SU-DHL-6 (cell line): ENCODE results near the gene POGLUT2.

Experiments used
- H2AFZ ChIP-seq: fragments of 200-600 bp; sonication (generic); 2 replicates; pipeline ENCODE4 v1.6.1; 2014; ENCODE audit warnings: low read depth, mild to moderate bottlenecking, moderate library complexity, mixed read lengths, antibody characterized with exemption, low read length; ENCODE audit not compliant: severe bottlenecking
- H3F3A ChIP-seq: fragments of 200-600 bp; shearing (Covaris generic); 2 replicates; pipeline ENCODE4 v1.6.0; 2016; ENCODE audit warnings: antibody characterized with exemption, mild to moderate bottlenecking; ENCODE audit not compliant: insufficient read depth
- H3K27ac ChIP-seq: fragments of 200-600 bp; sonication (generic); 2 replicates; pipeline ENCODE4 v1.5.1; 2016; ENCODE audit warnings: low read depth, mild to moderate bottlenecking, low read length, moderate library complexity, mixed read lengths
- H3K27me3 ChIP-seq: fragments of 200-600 bp; sonication (generic), shearing (Covaris generic); 2 replicates; pipeline ENCODE4 v1.6.0; 2014; ENCODE audit warnings: mild to moderate bottlenecking, low read length
- H3K36me3 ChIP-seq: fragments of 200-600 bp; sonication (generic); 2 replicates; pipeline ENCODE4 v1.6.1; 2014; ENCODE audit warnings: mild to moderate bottlenecking, low read length, mixed read lengths
- H3K4me2 ChIP-seq: fragments of 300-600, 200-600 bp; shearing (Covaris generic), sonication (generic); 2 replicates; pipeline ENCODE4 v1.6.0; 2014; ENCODE audit warnings: low read length, low read depth, mild to moderate bottlenecking; ENCODE audit not compliant: poor library complexity, severe bottlenecking
- H3K4me3 ChIP-seq: fragments of 200-600 bp; sonication (generic); 2 replicates; pipeline ENCODE4 v1.5.1; 2014; ENCODE audit warnings: antibody characterized with exemption, low read length, mild to moderate bottlenecking, mixed read lengths; ENCODE audit not compliant: insufficient read depth, poor library complexity, severe bottlenecking
- H3K79me2 ChIP-seq: fragments of 200-600 bp; sonication (generic); 2 replicates; pipeline ENCODE4 v1.6.1; 2014; ENCODE audit warnings: mild to moderate bottlenecking, low read length, moderate library complexity; ENCODE audit not compliant: insufficient read depth
- H3K9ac ChIP-seq: fragments of 200-600 bp; sonication (generic); 2 replicates; pipeline ENCODE4 v1.7.0; 2014; ENCODE audit warnings: mild to moderate bottlenecking, low read length
- H3K9me2 ChIP-seq: fragments of 200-600 bp; sonication (generic); replicated peaks from 2 replicates; pipeline ENCODE4 v1.6.1; 2014; ENCODE audit warnings: low read length; ENCODE audit not compliant: insufficient read depth
- H3K9me3 ChIP-seq: fragments of 200-600 bp; sonication (generic); 2 replicates; pipeline ENCODE4 v1.6.1; 2014; ENCODE audit warnings: low read length, mixed read lengths; ENCODE audit not compliant: insufficient read depth
- H4K20me1 ChIP-seq: fragments of 200-600 bp; sonication (generic); 2 replicates; pipeline ENCODE4 v1.6.1; 2014; ENCODE audit warnings: low read depth, mild to moderate bottlenecking, antibody characterized with exemption, low read length, moderate library complexity, mixed read lengths
- EZH2phosphoT487 ChIP-seq: fragments of 200-600 bp; sonication (generic), shearing (Covaris generic); conservative IDR thresholded peaks from 2 replicates; pipeline ENCODE4 v1.6.1; 2018; ENCODE audit warnings: mild to moderate bottlenecking, antibody characterized with exemption, low read length, moderate library complexity, mixed read lengths
- TF ChIP-seq, protein P1 (sequence below): fragments of 200-600 bp; sonication (generic); IDR thresholded peaks from one replicate; pipeline ENCODE4 v1.5.1; 2017; ENCODE audit warnings: antibody characterized with exemption, mild to moderate bottlenecking, low read length, moderate library complexity; ENCODE audit not compliant: insufficient read depth, poor library complexity, severe bottlenecking

The POGLUT2 gene

DNA sequence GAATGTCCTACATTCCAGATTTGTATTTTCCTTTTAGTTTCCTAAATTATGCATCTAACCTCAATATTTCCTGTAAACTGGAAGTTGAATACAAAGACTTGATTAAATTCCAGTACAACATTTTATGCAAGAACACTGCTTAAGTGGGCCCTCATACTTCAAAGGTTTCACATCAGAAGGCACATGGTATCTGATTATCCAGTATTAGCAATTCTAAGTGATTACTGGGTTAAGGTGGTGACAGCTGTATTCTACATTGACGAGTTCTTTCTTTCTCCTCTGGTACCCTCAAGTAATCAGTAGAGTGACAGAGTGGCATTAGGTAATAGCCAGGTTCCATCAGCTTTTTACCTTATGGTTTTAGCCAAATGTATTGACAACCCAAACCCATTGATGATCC lies 18.5 kb upstream of the POGLUT2 start:
- H4K20me1 ChIP-seq: no peaks in the 10 kb centered on the region
- H3K36me3 ChIP-seq: no peaks in the 10 kb centered on the region
- H3K9ac ChIP-seq: no peak overlapping the region
- no peak overlapping the region for H3K4me3 ChIP-seq
- H3K27ac ChIP-seq: no peak overlapping the region
- H3K4me2 ChIP-seq: no peak overlapping the region
- H3K9me2 ChIP-seq: no peaks in the 10 kb centered on the region
- no peaks in the 10 kb centered on the region for H3K79me2 ChIP-seq
- no peaks in the 10 kb centered on the region for H3K9me3 ChIP-seq
- no peaks in the 10 kb centered on the region for H3F3A ChIP-seq
- TF ChIP-seq, protein P1, sequence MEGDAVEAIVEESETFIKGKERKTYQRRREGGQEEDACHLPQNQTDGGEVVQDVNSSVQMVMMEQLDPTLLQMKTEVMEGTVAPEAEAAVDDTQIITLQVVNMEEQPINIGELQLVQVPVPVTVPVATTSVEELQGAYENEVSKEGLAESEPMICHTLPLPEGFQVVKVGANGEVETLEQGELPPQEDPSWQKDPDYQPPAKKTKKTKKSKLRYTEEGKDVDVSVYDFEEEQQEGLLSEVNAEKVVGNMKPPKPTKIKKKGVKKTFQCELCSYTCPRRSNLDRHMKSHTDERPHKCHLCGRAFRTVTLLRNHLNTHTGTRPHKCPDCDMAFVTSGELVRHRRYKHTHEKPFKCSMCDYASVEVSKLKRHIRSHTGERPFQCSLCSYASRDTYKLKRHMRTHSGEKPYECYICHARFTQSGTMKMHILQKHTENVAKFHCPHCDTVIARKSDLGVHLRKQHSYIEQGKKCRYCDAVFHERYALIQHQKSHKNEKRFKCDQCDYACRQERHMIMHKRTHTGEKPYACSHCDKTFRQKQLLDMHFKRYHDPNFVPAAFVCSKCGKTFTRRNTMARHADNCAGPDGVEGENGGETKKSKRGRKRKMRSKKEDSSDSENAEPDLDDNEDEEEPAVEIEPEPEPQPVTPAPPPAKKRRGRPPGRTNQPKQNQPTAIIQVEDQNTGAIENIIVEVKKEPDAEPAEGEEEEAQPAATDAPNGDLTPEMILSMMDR: no peak
- TF ChIP-seq EZH2phosphoT487: no peak
- no peak overlapping the region for H2AFZ ChIP-seq
- H3K27me3 ChIP-seq: no peaks in the 10 kb centered on the region

GRCh38 chr13:102816708-102817107 lies 17.9 kb upstream of the POGLUT2 start:
- H3K36me3 ChIP-seq: no peaks in the 10 kb centered on the region

DNA sequence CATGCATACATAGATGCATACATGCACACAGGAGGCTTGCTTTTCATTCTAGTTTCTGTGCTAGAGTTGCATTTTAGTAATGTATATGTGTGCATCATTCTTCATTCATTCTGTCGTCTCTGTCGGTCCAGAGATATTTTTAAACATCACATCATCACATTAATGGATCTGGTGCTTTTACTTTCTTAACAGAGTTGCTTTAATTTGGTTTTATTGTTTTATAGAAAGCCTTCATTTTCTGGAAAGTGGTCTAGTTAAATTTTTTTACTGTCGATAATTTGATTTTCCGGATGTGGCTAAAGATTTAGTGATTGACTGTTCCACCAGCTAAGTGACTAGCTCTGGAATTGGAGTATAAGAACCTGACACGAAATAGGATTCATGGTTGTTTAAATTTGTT lies 17.0 kb upstream of the POGLUT2 start:
- no peak overlapping the region for H3K9ac ChIP-seq
- H2AFZ ChIP-seq: no peak overlapping the region
- H3K27ac ChIP-seq: no peak overlapping the region
- H4K20me1 ChIP-seq: no peaks in the 10 kb centered on the region
- H3K4me2 ChIP-seq: no peak overlapping the region
- no peaks in the 10 kb centered on the region for H3K9me3 ChIP-seq
- no peaks in the 10 kb centered on the region for H3F3A ChIP-seq
- no peak for TF ChIP-seq EZH2phosphoT487
- TF ChIP-seq, protein P1: no peak
- H3K4me3 ChIP-seq: no peak overlapping the region
- H3K36me3 ChIP-seq: no peaks in the 10 kb centered on the region
- H3K27me3 ChIP-seq: no peaks in the 10 kb centered on the region
- H3K9me2 ChIP-seq: no peaks in the 10 kb centered on the region
- no peaks in the 10 kb centered on the region for H3K79me2 ChIP-seq

More at GRCh38 chr13:102816708-102817107, 17.9 kb upstream of the POGLUT2 start:
- Histone ChIP-seq H2AFZ (no peak overlapping the region), H3K4me2 (no peak overlapping the region), H3F3A (no peaks in the 10 kb centered on the region), H3K9me3 (no peaks in the 10 kb centered on the region), H4K20me1 (no peaks in the 10 kb centered on the region), H3K79me2 (no peaks in the 10 kb centered on the region), H3K9ac (no peak overlapping the region), H3K9me2 (no peaks in the 10 kb centered on the region), H3K4me3 (no peak overlapping the region), H3K27me3 (no peaks in the 10 kb centered on the region), H3K27ac (no peak overlapping the region)
- TF ChIP-seq EZH2phosphoT487: no peak
- TF ChIP-seq, protein P1: no peak
